AG04450 (cell line): Measurements from ENCODE around the gene RPL21. TPM values are rescaled to one million over a fixed set of nuclear protein-coding genes. Genes with fewer than 3 reads are reported as not detected.
"Not testable (repeated sequence)": the region's sequence is repeated elsewhere in the genome, so short reads cannot be mapped to it uniquely, and the experiment has no call there.

Source experiments
- CTCF ChIA-PET: fragments of 300-600, 350-600 bp; formaldehyde crosslinking; extraction: SDS; loops from one replicate; lab custom pipeline; 2022; ENCODE audit warnings: antibody characterized with exemption, inconsistent platforms; lab: Charles Lee
- POLR2A ChIA-PET: fragments of 350-600 bp; formaldehyde crosslinking; extraction: SDS; loops from one replicate; lab custom pipeline; 2021; ENCODE audit warnings: antibody characterized with exemption, inconsistent platforms; lab: Yijun Ruan, JAX
- DNase-seq: peaks from one replicate; pipeline ENCODE4 v3.0.0-alpha.2; 2011; ENCODE audit warnings: low read depth, low spot score
- H3K27ac ChIP-seq: one replicate; pipeline ENCODE4 v1.5.1; 2012; ENCODE audit warnings: low read depth, low read length, control low read depth
- H3K27me3 ChIP-seq: one replicate; pipeline ENCODE4 v1.6.0; 2012; ENCODE audit warnings: low read length; ENCODE audit not compliant: control insufficient read depth, insufficient read depth
- H3K4me3 ChIP-seq: 2 replicates; pipeline ENCODE4 v1.5.1; 2011; ENCODE audit warnings: mild to moderate bottlenecking, low read depth, low read length, control low read depth
- H3K9me3 ChIP-seq: 2 replicates; pipeline ENCODE4 v1.5.1; 2012; ENCODE audit warnings: low read length; ENCODE audit not compliant: control insufficient read depth, insufficient read depth
- polyA plus RNA-seq: library from polyadenylated mRNA; depleted of rRNA; stranded (reverse); fragments of >200 nt; gene quantifications from 2 replicates; pipeline ENCODE4 v1.2.3, GENCODE V29; 2011
- TF ChIP-seq, protein P1 (sequence below): IDR thresholded peaks from 2 replicates; pipeline ENCODE4 v1.5.1; 2011; ENCODE audit warnings: low read depth, low read length, control low read depth, inconsistent platforms

Gene RPL21
- polyA plus RNA-seq, 1 experiment, result 1,942 TPM

DNA sequence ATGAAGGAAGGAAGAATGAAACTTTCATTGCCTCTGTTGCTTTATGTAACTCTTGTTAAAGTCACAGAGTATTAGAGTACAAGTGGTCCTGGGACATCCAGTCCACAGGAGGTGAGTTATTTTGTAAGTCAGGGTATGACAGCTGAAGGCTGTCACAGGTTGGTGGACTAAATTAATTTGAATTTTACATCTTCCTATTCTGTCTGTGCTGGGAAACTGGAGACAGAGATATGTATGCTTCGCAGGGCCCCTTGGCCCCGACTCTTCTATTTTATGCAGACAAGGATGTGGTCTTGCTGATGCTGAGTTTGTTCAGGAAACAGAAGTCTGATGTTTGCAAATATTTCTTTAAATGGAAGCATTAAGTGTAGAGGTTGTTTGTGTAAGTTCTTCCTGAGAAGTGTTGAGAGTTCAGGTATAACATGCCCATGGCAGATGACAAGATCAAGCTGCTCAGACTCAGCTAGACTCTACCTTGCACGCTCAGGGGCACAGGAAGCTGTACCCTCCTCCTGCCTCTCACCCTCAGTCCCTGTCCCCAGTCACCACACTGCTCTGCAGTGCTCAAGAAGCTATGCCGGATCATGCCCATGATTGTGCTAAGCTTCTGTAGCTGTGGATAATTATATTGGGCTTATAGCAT lies 42.6 kb downstream of the RPL21 start:
- no peak overlapping the region for H3K4me3 ChIP-seq
- H3K27ac ChIP-seq, result no peak overlapping the region
- TF ChIP-seq, protein P1, sequence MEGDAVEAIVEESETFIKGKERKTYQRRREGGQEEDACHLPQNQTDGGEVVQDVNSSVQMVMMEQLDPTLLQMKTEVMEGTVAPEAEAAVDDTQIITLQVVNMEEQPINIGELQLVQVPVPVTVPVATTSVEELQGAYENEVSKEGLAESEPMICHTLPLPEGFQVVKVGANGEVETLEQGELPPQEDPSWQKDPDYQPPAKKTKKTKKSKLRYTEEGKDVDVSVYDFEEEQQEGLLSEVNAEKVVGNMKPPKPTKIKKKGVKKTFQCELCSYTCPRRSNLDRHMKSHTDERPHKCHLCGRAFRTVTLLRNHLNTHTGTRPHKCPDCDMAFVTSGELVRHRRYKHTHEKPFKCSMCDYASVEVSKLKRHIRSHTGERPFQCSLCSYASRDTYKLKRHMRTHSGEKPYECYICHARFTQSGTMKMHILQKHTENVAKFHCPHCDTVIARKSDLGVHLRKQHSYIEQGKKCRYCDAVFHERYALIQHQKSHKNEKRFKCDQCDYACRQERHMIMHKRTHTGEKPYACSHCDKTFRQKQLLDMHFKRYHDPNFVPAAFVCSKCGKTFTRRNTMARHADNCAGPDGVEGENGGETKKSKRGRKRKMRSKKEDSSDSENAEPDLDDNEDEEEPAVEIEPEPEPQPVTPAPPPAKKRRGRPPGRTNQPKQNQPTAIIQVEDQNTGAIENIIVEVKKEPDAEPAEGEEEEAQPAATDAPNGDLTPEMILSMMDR, result no peak
- DNase-seq, result no peak
- CTCF ChIA-PET, result no interaction called here
- peaks cover 22% of the 10 kb centered on the region for H3K27me3 ChIP-seq
- H3K9me3 ChIP-seq, result no peaks in the 10 kb centered on the region
- POLR2A ChIA-PET, result no interaction called here

DNA sequence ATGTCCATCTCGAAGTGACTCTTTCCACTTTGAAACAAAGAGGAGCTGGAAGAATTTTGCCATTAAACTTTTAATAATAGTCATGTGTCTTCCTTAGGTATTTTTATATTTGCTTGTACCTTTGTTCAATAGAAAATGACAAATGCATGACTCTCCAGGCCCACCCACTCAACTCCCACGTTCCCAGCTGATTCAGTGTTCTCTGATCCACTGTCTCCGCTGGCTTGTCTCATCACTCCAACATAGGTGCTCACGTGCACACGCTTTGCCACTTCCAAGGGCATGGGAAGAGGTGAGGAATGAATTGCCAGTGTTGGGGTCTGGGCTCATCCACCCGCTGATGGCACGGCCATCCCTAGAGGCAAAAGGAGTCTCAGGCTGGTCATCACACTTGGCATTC lies 43.7 kb downstream of the RPL21 start:
- Histone ChIP-seq H3K9me3 (no peaks in the 10 kb centered on the region), H3K27ac (no peak overlapping the region), H3K4me3 (no peak overlapping the region), H3K27me3 (peaks cover 26% of the 10 kb centered on the region)
- ChIA-PET CTCF (no interaction called here), POLR2A (no interaction called here)
- TF ChIP-seq, protein P1, result no peak
- no peak for DNase-seq

DNA sequence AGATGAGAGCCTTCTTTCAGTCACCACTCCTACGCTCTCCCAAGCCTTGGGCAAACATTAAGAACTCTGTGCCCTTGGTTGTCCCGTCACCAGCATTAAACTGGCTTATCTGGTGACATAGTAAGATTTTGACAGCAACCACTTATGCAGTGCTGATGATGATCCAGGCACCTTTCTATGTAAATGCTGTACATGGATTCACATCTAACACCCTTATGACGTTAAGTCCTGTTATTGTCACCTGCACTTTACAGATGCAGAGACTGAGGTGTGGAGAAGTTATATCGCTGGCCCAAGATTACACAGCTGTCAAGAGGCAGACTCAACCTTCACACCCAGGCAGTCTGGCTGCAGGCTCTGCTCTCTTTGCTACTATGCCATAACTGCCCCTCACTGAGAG lies 44.3 kb downstream of the RPL21 start:
- Histone ChIP-seq H3K4me3 (no peak overlapping the region), H3K27me3 (peaks cover 26% of the 10 kb centered on the region), H3K9me3 (no peaks in the 10 kb centered on the region), H3K27ac (no peak overlapping the region)
- CTCF ChIA-PET, result no interaction called here
- no peak for DNase-seq
- POLR2A ChIA-PET, result no interaction called here
- TF ChIP-seq, protein P1, result no peak

DNA sequence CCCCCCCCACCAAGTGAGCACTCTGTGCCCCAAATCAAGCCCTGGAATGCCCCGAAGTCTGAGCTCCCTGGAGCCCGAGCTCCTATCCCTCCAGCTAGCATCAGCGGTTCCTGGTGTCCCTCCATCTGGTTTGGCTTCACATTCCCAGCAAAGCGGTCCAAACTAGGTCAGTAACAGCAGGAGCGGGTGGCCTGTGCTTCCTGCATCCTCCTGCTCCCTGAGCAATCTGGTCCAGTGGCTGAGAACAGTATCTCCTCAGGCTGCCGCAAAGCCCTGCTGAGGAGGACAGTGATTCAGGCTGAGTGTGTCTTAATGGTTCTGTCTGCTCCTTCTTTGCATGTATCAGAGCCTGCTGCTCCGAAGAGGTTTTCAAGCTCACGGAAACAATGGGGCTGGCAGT lies 45.1 kb downstream of the RPL21 start:
- no peak for DNase-seq
- Histone ChIP-seq H3K27me3 (peaks cover 26% of the 10 kb centered on the region), H3K4me3 (no peak overlapping the region), H3K27ac (no peak overlapping the region), H3K9me3 (no peaks in the 10 kb centered on the region)
- CTCF ChIA-PET, result no interaction called here
- TF ChIP-seq, protein P1, result no peak
- POLR2A ChIA-PET, result interaction anchor here (0.5 kb wide), 1 partner anchor 247 kb away, joined by 5 read pairs; no protein-coding TSS in a partner anchor

DNA sequence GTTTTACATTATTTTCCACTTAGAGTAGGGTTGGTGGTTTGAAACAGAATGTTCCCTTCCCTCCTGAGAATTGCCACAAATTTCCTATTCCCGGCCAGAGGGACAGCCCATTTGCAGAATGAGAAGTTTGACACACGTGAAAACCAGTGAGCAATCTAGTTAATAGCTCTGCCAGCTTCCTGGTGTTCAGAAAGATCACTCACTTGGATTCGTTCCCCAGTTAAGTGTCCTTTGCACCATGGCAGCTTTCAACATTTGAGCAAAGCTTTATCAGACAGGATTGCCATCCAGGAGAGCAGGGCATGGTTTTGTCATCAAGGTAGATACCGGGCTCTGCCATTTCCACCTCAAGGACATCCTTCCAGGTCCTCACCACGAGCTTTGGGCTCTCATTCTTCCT lies 47.5 kb downstream of the RPL21 start:
- POLR2A ChIA-PET, result no interaction called here
- CTCF ChIA-PET, result interaction anchor here (0.7 to 1.3 kb wide), 3 partner anchors 27 to 368 kb away, joined by 3 read pairs; no protein-coding TSS in a partner anchor
- no peak for DNase-seq
- Histone ChIP-seq H3K27ac (no peak overlapping the region), H3K27me3 (peaks cover 17% of the 10 kb centered on the region), H3K9me3 (no peaks in the 10 kb centered on the region), H3K4me3 (no peak overlapping the region)
- TF ChIP-seq, protein P1, result no peak

DNA sequence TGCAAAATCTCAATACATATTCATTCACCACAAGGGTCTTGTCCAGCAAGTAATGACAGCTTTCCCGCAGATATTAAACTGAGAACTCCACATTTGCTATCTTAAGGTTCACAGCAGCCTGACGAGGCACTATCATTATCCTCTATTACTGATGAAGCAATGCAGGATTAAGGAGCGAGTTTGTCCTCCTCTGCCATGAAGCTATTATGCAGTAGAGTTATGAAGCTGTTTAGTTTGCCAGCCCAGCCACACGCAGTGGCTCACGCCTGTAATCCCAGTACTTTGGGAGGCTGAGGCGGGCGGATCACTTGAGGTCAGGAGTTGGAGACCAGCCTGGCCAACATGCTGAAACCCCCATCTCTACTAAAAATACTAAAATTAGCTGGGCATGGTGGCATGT lies 49.0 kb downstream of the RPL21 start:
- H3K9me3 ChIP-seq, DNase-seq, CTCF ChIA-PET, H3K27ac ChIP-seq, H3K4me3 ChIP-seq, POLR2A ChIA-PET: not testable (repeated sequence)
- peaks cover 12% of the 10 kb centered on the region for H3K27me3 ChIP-seq
